ENCODE data around the gene SPRY4.
"Not testable (repeated sequence)": the region's sequence is repeated elsewhere in the genome, so short reads cannot be mapped to it uniquely, and the experiment has no call there.

The SPRY4 gene

GRCh38 chr5:142324871-142325724 lies at the start of gene SPRY4:
Gene SPRY4, minus strand, starts transcription at chr5:142325021. Its CDS starts 9,913 bp downstream, at chr5:142315108.
- DNase-seq (ENCODE audit: low read depth) = peak; percentile 97
- H3K4me3 ChIP-seq (ENCODE audit: low read length) = peak within 1 kb of the TSS; percentile 60
- TF ChIP-seq, protein P1, sequence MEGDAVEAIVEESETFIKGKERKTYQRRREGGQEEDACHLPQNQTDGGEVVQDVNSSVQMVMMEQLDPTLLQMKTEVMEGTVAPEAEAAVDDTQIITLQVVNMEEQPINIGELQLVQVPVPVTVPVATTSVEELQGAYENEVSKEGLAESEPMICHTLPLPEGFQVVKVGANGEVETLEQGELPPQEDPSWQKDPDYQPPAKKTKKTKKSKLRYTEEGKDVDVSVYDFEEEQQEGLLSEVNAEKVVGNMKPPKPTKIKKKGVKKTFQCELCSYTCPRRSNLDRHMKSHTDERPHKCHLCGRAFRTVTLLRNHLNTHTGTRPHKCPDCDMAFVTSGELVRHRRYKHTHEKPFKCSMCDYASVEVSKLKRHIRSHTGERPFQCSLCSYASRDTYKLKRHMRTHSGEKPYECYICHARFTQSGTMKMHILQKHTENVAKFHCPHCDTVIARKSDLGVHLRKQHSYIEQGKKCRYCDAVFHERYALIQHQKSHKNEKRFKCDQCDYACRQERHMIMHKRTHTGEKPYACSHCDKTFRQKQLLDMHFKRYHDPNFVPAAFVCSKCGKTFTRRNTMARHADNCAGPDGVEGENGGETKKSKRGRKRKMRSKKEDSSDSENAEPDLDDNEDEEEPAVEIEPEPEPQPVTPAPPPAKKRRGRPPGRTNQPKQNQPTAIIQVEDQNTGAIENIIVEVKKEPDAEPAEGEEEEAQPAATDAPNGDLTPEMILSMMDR (IDR thresholded peaks at IDR 0.05; ENCODE audit: insufficient read depth, low read depth, low read length, missing control alignments) = peak; percentile 25

- no peak for DNase-seq (ENCODE audit: low read depth)
- TF ChIP-seq, protein P1 (IDR thresholded peaks at IDR 0.05; ENCODE audit: insufficient read depth, low read depth, low read length, missing control alignments) = no peak
Measured at GRCh38 chr5:142368529-142368928, 43.7 kb upstream of the SPRY4 start.

DNA sequence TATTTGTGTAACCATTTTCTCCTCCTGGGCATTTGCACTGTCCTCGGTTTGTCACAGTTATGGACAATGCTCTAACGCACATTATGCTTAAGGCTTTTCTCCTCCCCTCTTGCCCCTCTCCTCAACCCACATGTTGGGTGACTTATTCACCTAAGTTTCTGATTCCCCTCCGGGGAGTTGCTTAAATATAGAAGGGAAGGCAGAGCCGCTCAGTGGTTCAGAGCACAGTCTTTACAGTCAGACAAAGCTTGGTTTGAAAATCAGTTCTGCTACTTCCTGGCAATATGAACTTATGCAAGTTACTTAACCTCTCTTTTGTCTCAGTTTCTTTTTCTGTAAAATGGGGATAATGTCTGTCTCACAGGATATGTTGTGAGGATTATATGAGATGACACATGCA lies 41.2 kb upstream of the SPRY4 start:
- no peak for DNase-seq (ENCODE audit: low read depth)
- H3K4me3 ChIP-seq (ENCODE audit: low read length) = no peak overlapping the region
- TF ChIP-seq, protein P1 (IDR thresholded peaks at IDR 0.05; ENCODE audit: insufficient read depth, low read depth, low read length, missing control alignments) = no peak

More at GRCh38 chr5:142368529-142368928, 43.7 kb upstream of the SPRY4 start:
- no peak overlapping the region for H3K4me3 ChIP-seq (ENCODE audit: low read length)

- peak overlapping the region; percentile 14 for H3K4me3 ChIP-seq (ENCODE audit: low read length)
- peak; percentile 94 for DNase-seq (ENCODE audit: low read depth)
- TF ChIP-seq, protein P1 (IDR thresholded peaks at IDR 0.05; ENCODE audit: insufficient read depth, low read depth, low read length, missing control alignments) = peak; percentile 28
Measured at GRCh38 chr5:142364251-142365145, 39.7 kb upstream of the SPRY4 start.

GRCh38 chr5:142363619-142363963 lies 38.8 kb upstream of the SPRY4 start:
- H3K4me3 ChIP-seq (ENCODE audit: low read length) = no peak overlapping the region
- TF ChIP-seq, protein P1 (IDR thresholded peaks at IDR 0.05; ENCODE audit: insufficient read depth, low read depth, low read length, missing control alignments) = no peak
- DNase-seq (ENCODE audit: low read depth) = no peak

GRCh38 chr5:142362193-142362592 lies 37.4 kb upstream of the SPRY4 start:
- DNase-seq (ENCODE audit: low read depth); H3K4me3 ChIP-seq (ENCODE audit: low read length): not testable (repeated sequence)

GRCh38 chr5:142360607-142361120 lies 35.8 kb upstream of the SPRY4 start:
- TF ChIP-seq, protein P1 (IDR thresholded peaks at IDR 0.05; ENCODE audit: insufficient read depth, low read depth, low read length, missing control alignments) = no peak
- H3K4me3 ChIP-seq (ENCODE audit: low read length) = no peak overlapping the region
- peak; percentile 40 for DNase-seq (ENCODE audit: low read depth)

All from epithelial cell of esophagus (primary cell).